DND-41 (cell line): ENCODE data around the gene GSE1.

Experiments
- CTCF ChIP-seq: IDR thresholded peaks from 2 replicates; pipeline ENCODE4 v1.5.1; 2012; ENCODE audit warnings: borderline replicate concordance, low read length, moderate library complexity, mild to moderate bottlenecking; ENCODE audit not compliant: poor library complexity, severe bottlenecking; ENCODE audit errors: extremely low read depth
- EZH2 ChIP-seq: IDR thresholded peaks from 3 replicates; pipeline ENCODE4 v1.6.1; 2012; ENCODE audit warnings: borderline replicate concordance, low read depth, mild to moderate bottlenecking, moderate library complexity, low read length, inconsistent platforms; ENCODE audit not compliant: severe bottlenecking

DNA sequence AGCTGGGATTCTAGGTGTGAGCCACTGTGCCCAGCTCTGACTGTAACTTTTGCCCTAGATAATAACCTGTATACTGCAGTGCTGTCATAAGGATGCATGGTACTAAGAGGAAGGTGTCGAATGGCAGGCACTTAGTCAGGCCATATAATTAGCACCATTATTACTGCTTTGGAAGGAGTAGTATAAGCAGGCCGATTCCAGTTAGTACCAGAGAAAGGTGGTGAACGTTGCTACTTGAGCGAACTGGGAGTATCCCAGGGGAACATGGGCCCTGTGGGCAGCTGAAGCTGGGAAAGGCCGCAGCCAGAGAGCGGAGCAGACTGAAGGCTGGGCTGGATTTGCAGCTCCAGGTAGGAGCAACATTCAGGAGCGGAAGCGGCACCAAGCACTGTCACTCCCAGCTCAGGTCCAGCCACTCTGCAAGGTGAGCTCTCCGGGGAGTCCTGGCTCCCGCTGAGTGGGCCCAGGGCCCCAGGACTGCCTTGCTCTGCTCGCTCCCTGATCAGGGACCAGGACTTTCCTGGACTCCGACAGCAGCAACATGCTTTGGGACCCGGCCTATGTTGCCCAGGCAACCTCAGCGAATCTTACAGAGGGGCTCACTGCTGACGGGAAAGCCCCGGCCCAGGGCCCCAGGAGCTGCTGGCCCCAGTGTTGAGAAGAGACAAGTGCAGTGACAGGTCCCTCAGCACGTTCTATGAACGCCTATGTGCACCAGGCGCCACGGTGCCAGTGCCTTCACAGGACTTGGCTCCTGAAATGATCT, 109.2 kb downstream of the GSE1 start:
- no peak for TF ChIP-seq CTCF
- TF ChIP-seq EZH2, result no peak
